Lower leg skin (tissue), 3 donors: ENCODE data around the gene NDFIP1.

Experiments used
- POLR2A ChIP-seq, 2 donors: fragments of 450-650 bp; IDR thresholded peaks; one replicate each; pipeline ENCODE4 v1.6.1; 2016 to 2017; ENCODE audit warnings: antibody characterized with exemption in 2 of 2, mild to moderate bottlenecking in 1 of 2, moderate library complexity in 1 of 2
- TF ChIP-seq, protein P1 (sequence below), 3 donors: fragments of 450-650 bp; IDR thresholded peaks; one replicate each; pipeline ENCODE4 v1.5.1; 2016; ENCODE audit warnings: antibody characterized with exemption in 3 of 3, mild to moderate bottlenecking in 3 of 3, moderate library complexity in 2 of 3

DNA sequence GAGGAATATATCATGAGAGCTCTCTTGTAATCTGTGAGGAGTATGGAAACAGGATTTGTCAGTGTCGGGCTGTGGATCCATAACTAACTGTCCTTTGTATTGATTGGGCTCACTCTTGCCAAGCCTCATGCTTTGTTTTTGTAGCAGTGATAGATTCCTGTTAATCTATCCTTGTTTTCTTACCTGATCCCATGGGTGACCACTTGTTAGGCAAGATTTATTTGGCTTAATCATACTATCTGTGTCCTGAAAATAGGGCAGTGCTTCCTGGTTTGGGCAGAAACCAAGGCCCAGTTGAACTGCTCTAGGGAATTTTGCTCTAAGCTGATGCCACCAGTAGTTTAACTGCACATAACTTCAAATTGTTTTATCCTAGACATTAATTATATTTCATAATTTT is 6.1 kb downstream of the NDFIP1 start:
- TF ChIP-seq, protein P1, sequence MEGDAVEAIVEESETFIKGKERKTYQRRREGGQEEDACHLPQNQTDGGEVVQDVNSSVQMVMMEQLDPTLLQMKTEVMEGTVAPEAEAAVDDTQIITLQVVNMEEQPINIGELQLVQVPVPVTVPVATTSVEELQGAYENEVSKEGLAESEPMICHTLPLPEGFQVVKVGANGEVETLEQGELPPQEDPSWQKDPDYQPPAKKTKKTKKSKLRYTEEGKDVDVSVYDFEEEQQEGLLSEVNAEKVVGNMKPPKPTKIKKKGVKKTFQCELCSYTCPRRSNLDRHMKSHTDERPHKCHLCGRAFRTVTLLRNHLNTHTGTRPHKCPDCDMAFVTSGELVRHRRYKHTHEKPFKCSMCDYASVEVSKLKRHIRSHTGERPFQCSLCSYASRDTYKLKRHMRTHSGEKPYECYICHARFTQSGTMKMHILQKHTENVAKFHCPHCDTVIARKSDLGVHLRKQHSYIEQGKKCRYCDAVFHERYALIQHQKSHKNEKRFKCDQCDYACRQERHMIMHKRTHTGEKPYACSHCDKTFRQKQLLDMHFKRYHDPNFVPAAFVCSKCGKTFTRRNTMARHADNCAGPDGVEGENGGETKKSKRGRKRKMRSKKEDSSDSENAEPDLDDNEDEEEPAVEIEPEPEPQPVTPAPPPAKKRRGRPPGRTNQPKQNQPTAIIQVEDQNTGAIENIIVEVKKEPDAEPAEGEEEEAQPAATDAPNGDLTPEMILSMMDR (IDR thresholded peaks at IDR 0.05): no peak
- no peak for TF ChIP-seq POLR2A (IDR thresholded peaks at IDR 0.05)
